Right atrium auricular region (tissue), 2 donors: Measurements from ENCODE around the gene GPR150. TPM values are rescaled to one million over a fixed set of nuclear protein-coding genes. Genes with fewer than 3 reads are reported as not detected.

Source experiments
- DNase-seq: peaks from one replicate; pipeline ENCODE4 v3.0.0-alpha.2; 2019; ENCODE audit warnings: low spot score
- H3K27ac ChIP-seq, 2 donors: fragments of 200-600 bp; sonication (generic); 1 replicate in 1 of 2; 2 replicates in 1 of 2; pipeline ENCODE4 v1.5.1; 2016 to 2019
- H3K27me3 ChIP-seq, 2 donors: fragments of 200-600 bp; sonication (generic); one replicate each; pipeline versions ENCODE4 v1.5.1 to v1.6.0; 2017 to 2019
- H3K36me3 ChIP-seq: fragments of 200-600 bp; sonication (generic); one replicate; pipeline ENCODE4 v1.5.1; 2016
- H3K4me1 ChIP-seq, 2 donors: fragments of 200-600 bp; sonication (generic); one replicate each; pipeline versions ENCODE4 v1.5.1 to v1.6.0; 2017 to 2019
- H3K4me3 ChIP-seq, 2 donors: fragments of 200-600 bp; sonication (generic); 1 replicate in 1 of 2; 2 replicates in 1 of 2; pipeline ENCODE4 v1.5.1; 2017 to 2019; ENCODE audit warnings: mild to moderate bottlenecking in 1 of 2, moderate library complexity in 1 of 2
- H3K9me3 ChIP-seq, 2 donors: fragments of 200-600 bp; sonication (generic); one replicate each; pipeline ENCODE4 v1.5.1; 2019
- CTCF ChIP-seq, 2 donors: fragments of 200-600 bp; sonication (generic); IDR thresholded peaks; one replicate each; pipeline ENCODE4 v1.5.1; 2019; ENCODE audit warnings: antibody characterized with exemption in 2 of 2
- total RNA-seq, 2 donors: library from RNA; depleted of rRNA; stranded (reverse); fragments of >200 nt; gene quantifications; one replicate each; pipeline ENCODE4 v1.1.0, GENCODE V29; 2016

GPR150 gene
- total RNA-seq, 2 donors from 2014 or later: not detected

- Histone ChIP-seq H3K36me3 (no peaks in the 10 kb centered on the region), H3K27ac (no peak overlapping the region), H3K4me1 (no peaks in the 10 kb centered on the region), H3K4me3 (no peak overlapping the region), H3K27me3 (no peaks in the 10 kb centered on the region), H3K9me3 (no peaks in the 10 kb centered on the region)
- no peak for DNase-seq
- no peak for TF ChIP-seq CTCF (IDR thresholded peaks at IDR 0.05)
These were observed 28.4 kb upstream of the GPR150 start for GRCh38 chr5:95591490-95591901.

GRCh38 chr5:95595289-95595931 lies 24.5 kb upstream of the GPR150 start:
- no peak for TF ChIP-seq CTCF (IDR thresholded peaks at IDR 0.05)
- no peak overlapping the region for H3K27ac ChIP-seq
- no peaks in the 10 kb centered on the region for H3K27me3 ChIP-seq
- H3K4me1 ChIP-seq: no peaks in the 10 kb centered on the region
- DNase-seq: no peak
- H3K9me3 ChIP-seq: no peaks in the 10 kb centered on the region
- no peaks in the 10 kb centered on the region for H3K36me3 ChIP-seq
- H3K4me3 ChIP-seq: no peak overlapping the region

- no peak overlapping the region for H3K4me3 ChIP-seq
- H3K4me1 ChIP-seq: peaks cover 0 to 7% of the 10 kb centered on the region in 2 donors
- no peak for TF ChIP-seq CTCF (IDR thresholded peaks at IDR 0.05)
These were observed 20.6 kb upstream of the GPR150 start for GRCh38 chr5:95599252-95599651.

GRCh38 chr5:95600557-95600956 lies 19.3 kb upstream of the GPR150 start:
- Histone ChIP-seq H3K27ac (no peak overlapping the region), H3K9me3 (no peaks in the 10 kb centered on the region), H3K4me3 (no peak overlapping the region), H3K36me3 (no peaks in the 10 kb centered on the region), H3K27me3 (no peaks in the 10 kb centered on the region), H3K4me1 (peaks cover 0 to 7% of the 10 kb centered on the region in 2 donors)
- TF ChIP-seq CTCF (IDR thresholded peaks at IDR 0.05): no peak
- no peak for DNase-seq

More at GRCh38 chr5:95599252-95599651, 20.6 kb upstream of the GPR150 start:
- Histone ChIP-seq H3K27ac (no peak overlapping the region), H3K36me3 (no peaks in the 10 kb centered on the region), H3K9me3 (no peaks in the 10 kb centered on the region), H3K27me3 (no peaks in the 10 kb centered on the region)
- no peak for DNase-seq

- H3K27me3 ChIP-seq: no peaks in the 10 kb centered on the region
- no peaks in the 10 kb centered on the region for H3K9me3 ChIP-seq
- no peak overlapping the region for H3K27ac ChIP-seq
- no peak for DNase-seq
- no peaks in the 10 kb centered on the region for H3K36me3 ChIP-seq
- no peak for TF ChIP-seq CTCF (IDR thresholded peaks at IDR 0.05)
- peaks cover 0 to 5% of the 10 kb centered on the region in 2 donors for H3K4me1 ChIP-seq
- H3K4me3 ChIP-seq: no peak overlapping the region
These were observed 14.1 kb upstream of the GPR150 start for GRCh38 chr5:95605786-95606185.

GRCh38 chr5:95606419-95606818 lies 13.5 kb upstream of the GPR150 start:
- no peaks in the 10 kb centered on the region for H3K36me3 ChIP-seq
- DNase-seq: no peak
- H3K4me1 ChIP-seq: no peaks in the 10 kb centered on the region
- no peak overlapping the region for H3K4me3 ChIP-seq
- no peak overlapping the region for H3K27ac ChIP-seq
- H3K9me3 ChIP-seq: no peaks in the 10 kb centered on the region
- no peak for TF ChIP-seq CTCF (IDR thresholded peaks at IDR 0.05)
- H3K27me3 ChIP-seq: no peaks in the 10 kb centered on the region
